Tibial artery (tissue), 4 donors: ENCODE results near the gene IQGAP1.

Source experiments
- DNase-seq, 2 donors: peaks; one replicate each; pipeline ENCODE4 v3.0.0-alpha.2; 2019
- H3K27ac ChIP-seq, 2 donors: fragments of 200-600 bp; sonication (generic) in 1 of 2; 1 replicate in 1 of 2; 2 replicates in 1 of 2; pipeline ENCODE4 v1.5.1; 2018 to 2019; ENCODE audit warnings: mild to moderate bottlenecking in 1 of 2
- H3K27me3 ChIP-seq, 2 donors: fragments of 200-600 bp; sonication (generic) in 1 of 2; one replicate each; pipeline versions ENCODE4 v1.5.1 to v1.6.0; 2016 to 2019
- H3K36me3 ChIP-seq, 3 donors: fragments of 200-600 bp; sonication (generic) in 2 of 3; one replicate each; pipeline ENCODE4 v1.5.1; 2016 to 2019; ENCODE audit warnings: mild to moderate bottlenecking in 2 of 3
- H3K4me1 ChIP-seq, 4 donors: fragments of 200-600 bp; sonication (generic) in 2 of 4; 1 replicate in 3 of 4; 2 replicates in 1 of 4; pipeline ENCODE4 v1.5.1; 2016 to 2019
- H3K4me3 ChIP-seq, 2 donors: fragments of 200-600 bp; sonication (generic) in 1 of 2; 1 replicate in 1 of 2; 2 replicates in 1 of 2; pipeline ENCODE4 v1.5.1; 2018 to 2019; ENCODE audit warnings: mild to moderate bottlenecking in 2 of 2
- H3K9me3 ChIP-seq, 3 donors: fragments of 200-600 bp; sonication (generic) in 1 of 3; one replicate each; pipeline ENCODE4 v1.5.1; 2016 to 2019
- intact Hi-C: fragments of 100-400 bp; cut with DNase I; formaldehyde crosslinking; loops from one replicate; pipeline ENCODE4 v1.15.0; 2023; ENCODE audit warnings: low total_unique reads
- TF ChIP-seq, protein P1 (sequence below), 2 experiments: fragments of 200-600 bp in 1 of 2; fragments of 450-650 bp in 1 of 2; IDR thresholded peaks; one replicate each; pipeline ENCODE4 v1.5.1; 2017 to 2019; ENCODE audit warnings: antibody characterized with exemption in 2 of 2, mild to moderate bottlenecking in 1 of 2, moderate library complexity in 1 of 2

IQGAP1 gene

DNA sequence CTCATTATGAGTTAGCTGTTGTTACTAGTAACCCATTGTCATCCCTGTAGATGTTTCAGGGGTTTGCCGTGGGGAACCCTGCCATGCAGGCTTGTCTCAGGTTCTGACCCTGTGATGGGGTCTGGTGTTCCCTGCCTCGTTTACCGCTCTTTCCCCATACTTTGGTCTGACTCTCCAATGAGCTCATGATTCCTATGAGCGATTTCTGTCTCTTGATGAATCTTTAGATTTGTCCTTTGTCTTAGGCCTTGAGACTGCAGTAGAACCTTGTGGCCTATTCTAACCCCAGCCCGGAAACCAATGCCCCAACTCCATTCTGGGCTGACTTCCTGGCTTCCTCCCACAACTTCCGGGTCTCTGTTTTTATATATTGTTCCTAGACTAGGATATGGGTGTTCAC is 11.3 kb upstream of the IQGAP1 start:
- intact Hi-C loops, result no loop called here
- no peak for DNase-seq
- TF ChIP-seq, protein P1, sequence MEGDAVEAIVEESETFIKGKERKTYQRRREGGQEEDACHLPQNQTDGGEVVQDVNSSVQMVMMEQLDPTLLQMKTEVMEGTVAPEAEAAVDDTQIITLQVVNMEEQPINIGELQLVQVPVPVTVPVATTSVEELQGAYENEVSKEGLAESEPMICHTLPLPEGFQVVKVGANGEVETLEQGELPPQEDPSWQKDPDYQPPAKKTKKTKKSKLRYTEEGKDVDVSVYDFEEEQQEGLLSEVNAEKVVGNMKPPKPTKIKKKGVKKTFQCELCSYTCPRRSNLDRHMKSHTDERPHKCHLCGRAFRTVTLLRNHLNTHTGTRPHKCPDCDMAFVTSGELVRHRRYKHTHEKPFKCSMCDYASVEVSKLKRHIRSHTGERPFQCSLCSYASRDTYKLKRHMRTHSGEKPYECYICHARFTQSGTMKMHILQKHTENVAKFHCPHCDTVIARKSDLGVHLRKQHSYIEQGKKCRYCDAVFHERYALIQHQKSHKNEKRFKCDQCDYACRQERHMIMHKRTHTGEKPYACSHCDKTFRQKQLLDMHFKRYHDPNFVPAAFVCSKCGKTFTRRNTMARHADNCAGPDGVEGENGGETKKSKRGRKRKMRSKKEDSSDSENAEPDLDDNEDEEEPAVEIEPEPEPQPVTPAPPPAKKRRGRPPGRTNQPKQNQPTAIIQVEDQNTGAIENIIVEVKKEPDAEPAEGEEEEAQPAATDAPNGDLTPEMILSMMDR (IDR thresholded peaks at IDR 0.05), result no peak
- Histone ChIP-seq H3K27ac (no peak overlapping the region), H3K27me3 (no peaks in the 10 kb centered on the region), H3K9me3 (peaks cover 0 to 9% (median 7%) of the 10 kb centered on the region in 3 donors), H3K4me3 (no peak overlapping the region), H3K36me3 (no peaks in the 10 kb centered on the region), H3K4me1 (no peaks in the 10 kb centered on the region)

DNA sequence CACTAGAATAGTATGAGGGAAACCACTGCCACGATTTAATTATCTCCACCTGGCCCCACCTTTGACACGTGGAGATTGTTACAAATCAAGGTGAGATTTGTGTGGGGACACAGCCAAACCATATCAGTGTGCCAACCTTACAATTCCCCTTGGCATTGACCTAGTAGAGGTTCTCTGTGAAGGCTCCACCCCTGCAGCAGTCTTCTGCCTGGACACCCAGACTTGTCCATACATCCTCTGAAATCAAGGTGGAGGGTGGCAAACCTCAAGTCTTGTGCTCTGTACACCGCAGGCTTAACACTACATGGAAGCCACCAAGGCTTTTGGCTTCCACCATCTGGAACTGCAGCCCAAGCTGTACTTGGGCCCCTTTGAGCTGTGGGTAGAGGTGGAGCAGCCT is 8.8 kb upstream of the IQGAP1 start:
- Histone ChIP-seq H3K36me3 (no peaks in the 10 kb centered on the region), H3K27ac (no peak overlapping the region), H3K27me3 (no peaks in the 10 kb centered on the region), H3K4me3 (no peak overlapping the region), H3K9me3 (peaks cover 0 to 9% (median 7%) of the 10 kb centered on the region in 3 donors), H3K4me1 (no peaks in the 10 kb centered on the region)
- TF ChIP-seq, protein P1 (IDR thresholded peaks at IDR 0.05), result no peak
- no peak for DNase-seq
- intact Hi-C loops, result no loop called here

DNA sequence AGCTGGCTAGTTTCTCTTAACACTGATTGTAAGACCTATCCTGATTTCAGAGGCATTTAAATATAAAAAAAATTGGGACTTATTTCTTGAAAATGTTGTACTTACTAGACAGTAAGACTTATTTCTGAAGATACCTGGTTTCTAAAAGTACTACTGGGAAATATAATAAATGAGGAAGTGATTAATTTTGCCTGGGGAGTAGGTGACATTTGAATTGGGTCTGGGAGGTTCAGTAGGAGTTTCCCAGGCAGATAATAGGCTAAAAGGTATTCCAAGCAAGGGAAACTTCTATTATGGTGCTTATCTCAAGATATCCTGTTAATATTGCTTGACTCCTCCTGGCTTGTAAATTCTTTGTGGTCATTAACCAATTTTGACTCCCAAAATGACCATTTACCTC is 6.5 kb upstream of the IQGAP1 start:
- Histone ChIP-seq H3K36me3 (no peaks in the 10 kb centered on the region), H3K9me3 (peaks cover 0 to 9% (median 7%) of the 10 kb centered on the region in 3 donors), H3K27ac (no peak overlapping the region), H3K27me3 (no peaks in the 10 kb centered on the region), H3K4me3 (no peak overlapping the region), H3K4me1 (no peaks in the 10 kb centered on the region)
- no peak for DNase-seq
- intact Hi-C loops, result no loop called here
- TF ChIP-seq, protein P1 (IDR thresholded peaks at IDR 0.05), result no peak

- peaks cover 0 to 9% (median 7%) of the 10 kb centered on the region in 3 donors for H3K9me3 ChIP-seq
- H3K4me3 ChIP-seq, result no peak overlapping the region
- TF ChIP-seq, protein P1 (IDR thresholded peaks at IDR 0.05), result no peak
- DNase-seq, result no peak
- H3K4me1 ChIP-seq, result no peaks in the 10 kb centered on the region
- no peaks in the 10 kb centered on the region for H3K36me3 ChIP-seq
- H3K27me3 ChIP-seq, result no peaks in the 10 kb centered on the region
- H3K27ac ChIP-seq, result no peak overlapping the region
- intact Hi-C loops, result no loop called here
Observed at GRCh38 chr15:90382320-90382719, 5.7 kb upstream of the IQGAP1 start.

- no peaks in the 10 kb centered on the region for H3K27me3 ChIP-seq
- no peak for DNase-seq
- H3K4me1 ChIP-seq, result peaks cover 4 to 23% (median 12%) of the 10 kb centered on the region in 4 donors
- no peaks in the 10 kb centered on the region for H3K9me3 ChIP-seq
- peaks cover 0 to 8% (median 5%) of the 10 kb centered on the region in 3 donors for H3K36me3 ChIP-seq
- H3K27ac ChIP-seq, result peak overlapping the region; percentile 17 to 23
- no peak overlapping the region for H3K4me3 ChIP-seq
- intact Hi-C loops, result no loop called here
- TF ChIP-seq, protein P1 (IDR thresholded peaks at IDR 0.05), result no peak
Observed at GRCh38 chr15:90386221-90386620, 1.8 kb upstream of the IQGAP1 start.
